GM18517 (cell line): ENCODE results near the gene PER2.
"Not testable (repeated sequence)": the region's sequence is repeated elsewhere in the genome, so short reads cannot be mapped to it uniquely, and the experiment has no call there.

ENCODE experiments used
- ATAC-seq: cut with Tn5 transposase; IDR thresholded peaks from one replicate; pipeline ENCODE4 v1.9.1; 2021; ENCODE audit warnings: mild to moderate bottlenecking, moderate library complexity; ENCODE audit not compliant: unreplicated experiment

The PER2 gene, protein sequence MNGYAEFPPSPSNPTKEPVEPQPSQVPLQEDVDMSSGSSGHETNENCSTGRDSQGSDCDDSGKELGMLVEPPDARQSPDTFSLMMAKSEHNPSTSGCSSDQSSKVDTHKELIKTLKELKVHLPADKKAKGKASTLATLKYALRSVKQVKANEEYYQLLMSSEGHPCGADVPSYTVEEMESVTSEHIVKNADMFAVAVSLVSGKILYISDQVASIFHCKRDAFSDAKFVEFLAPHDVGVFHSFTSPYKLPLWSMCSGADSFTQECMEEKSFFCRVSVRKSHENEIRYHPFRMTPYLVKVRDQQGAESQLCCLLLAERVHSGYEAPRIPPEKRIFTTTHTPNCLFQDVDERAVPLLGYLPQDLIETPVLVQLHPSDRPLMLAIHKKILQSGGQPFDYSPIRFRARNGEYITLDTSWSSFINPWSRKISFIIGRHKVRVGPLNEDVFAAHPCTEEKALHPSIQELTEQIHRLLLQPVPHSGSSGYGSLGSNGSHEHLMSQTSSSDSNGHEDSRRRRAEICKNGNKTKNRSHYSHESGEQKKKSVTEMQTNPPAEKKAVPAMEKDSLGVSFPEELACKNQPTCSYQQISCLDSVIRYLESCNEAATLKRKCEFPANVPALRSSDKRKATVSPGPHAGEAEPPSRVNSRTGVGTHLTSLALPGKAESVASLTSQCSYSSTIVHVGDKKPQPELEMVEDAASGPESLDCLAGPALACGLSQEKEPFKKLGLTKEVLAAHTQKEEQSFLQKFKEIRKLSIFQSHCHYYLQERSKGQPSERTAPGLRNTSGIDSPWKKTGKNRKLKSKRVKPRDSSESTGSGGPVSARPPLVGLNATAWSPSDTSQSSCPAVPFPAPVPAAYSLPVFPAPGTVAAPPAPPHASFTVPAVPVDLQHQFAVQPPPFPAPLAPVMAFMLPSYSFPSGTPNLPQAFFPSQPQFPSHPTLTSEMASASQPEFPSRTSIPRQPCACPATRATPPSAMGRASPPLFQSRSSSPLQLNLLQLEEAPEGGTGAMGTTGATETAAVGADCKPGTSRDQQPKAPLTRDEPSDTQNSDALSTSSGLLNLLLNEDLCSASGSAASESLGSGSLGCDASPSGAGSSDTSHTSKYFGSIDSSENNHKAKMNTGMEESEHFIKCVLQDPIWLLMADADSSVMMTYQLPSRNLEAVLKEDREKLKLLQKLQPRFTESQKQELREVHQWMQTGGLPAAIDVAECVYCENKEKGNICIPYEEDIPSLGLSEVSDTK (N-terminal part only)

DNA sequence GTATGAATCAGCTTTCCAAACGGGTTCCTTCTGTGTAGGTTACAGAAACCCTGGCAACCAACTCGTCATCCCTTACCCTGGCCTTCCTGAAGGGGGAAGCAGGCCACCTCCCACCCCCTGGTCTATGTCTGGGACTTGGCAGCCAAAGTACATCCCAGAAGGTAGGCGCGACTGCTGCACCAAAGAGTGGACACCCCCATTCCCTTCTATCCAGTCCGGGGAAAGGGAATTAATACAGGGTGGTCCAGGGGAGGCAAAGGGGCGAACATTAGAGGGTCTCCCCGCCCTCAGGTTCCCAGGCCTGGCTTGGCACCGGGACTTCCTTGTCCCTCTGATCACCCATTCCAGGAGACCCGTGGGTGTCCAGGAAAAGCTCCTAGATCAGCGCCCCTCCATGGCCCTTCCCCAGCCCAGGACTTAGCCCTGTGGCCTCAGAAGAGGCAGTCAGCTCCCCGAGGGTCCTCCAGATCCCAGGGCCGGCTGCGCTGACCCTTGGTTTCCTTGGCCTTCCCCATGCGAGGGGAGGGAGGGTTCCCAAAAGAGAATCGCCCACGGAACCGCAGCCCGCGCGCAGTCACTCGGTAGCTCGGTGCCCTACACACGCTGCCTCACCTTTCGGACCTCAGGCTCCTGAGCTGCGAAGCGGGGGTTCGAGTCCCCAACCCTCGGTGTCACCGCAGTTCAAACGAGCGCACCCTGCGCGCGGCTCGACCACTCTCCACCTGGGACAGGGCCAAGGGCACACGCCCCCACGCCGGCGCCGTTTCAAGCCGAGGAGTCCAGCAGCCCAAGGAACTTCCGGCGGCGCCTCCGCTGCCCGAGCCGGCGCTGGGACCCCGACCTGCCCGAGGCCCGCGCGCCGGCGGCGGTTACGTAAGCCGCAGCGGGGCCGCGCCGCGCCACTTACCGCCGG, at the start of gene PER2:
TSS of gene PER2 (minus strand) at position 874 of the 913 bp plus-strand sequence. CDS start 10,674 bp downstream, outside the sequence.
- no peak for ATAC-seq

DNA sequence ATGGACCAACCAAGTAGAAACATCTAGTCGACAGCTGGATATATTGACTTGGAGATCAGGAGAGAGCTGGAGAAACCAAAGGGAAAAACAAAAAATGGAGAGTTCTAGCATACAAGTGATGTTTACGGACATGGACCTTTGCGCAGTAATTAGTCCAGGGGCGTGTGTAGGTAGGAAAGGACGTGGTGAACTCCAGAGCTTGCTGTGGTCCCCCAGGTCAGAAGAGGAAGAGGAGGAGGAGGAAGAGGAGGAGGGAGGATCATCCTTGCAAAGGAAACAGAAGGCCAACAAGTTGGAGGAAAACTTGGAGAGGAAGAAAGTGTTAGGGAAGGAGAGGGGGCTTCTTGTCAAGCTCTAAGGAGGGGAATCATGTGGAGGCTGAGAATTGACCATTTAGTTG, 49.4 kb upstream of the PER2 start:
- no peak for ATAC-seq

DNA sequence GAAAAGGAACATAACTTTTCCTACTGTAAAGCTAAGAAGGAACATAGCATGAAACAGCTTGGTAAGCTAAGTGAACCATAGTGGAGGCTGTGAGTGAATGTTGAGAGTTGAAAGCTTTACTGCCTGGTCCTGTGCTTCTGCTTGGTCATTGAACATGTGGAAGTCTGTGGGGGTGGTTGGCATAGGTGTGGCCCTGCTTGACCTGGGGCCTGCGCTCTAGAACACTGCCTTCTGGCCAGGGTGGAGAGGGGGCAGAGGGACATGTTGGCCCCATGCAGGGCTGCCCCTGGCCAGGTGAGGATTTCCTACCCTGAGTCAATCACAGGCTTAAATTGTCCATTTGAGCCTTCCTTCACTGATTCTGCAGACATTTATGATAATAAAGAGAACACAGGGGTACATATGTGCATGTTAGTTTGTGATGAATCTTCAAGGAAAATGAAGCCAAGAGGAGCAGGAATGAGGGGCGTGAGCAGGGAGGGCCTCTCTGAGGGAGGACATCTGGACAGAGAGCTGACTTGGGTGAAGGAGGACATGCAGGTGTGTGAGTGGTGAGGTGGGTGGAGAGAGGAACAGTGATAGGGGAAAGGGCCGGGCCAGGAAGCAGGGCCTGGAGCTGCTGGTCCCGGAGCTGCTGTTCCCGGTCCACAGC, 48.5 kb upstream of the PER2 start:
- no peak for ATAC-seq

DNA sequence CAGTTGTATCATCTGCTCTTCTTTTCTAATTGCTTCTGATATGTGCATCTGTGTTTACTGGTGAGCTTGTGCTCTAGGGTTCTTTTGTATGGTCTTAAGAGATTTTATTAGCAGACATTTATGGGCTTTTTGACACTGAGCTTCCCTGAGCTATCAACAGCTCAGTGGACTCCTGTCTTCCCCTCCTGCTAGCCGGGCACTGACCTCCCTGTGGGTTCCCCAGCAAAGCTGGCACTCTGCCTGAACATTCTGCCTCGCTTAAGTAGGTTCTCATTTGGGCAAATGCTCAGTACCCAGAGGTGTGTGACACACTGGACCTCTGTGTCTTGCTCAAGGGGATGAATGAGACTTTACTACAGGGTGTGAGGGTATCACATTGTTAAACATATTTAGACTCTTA, 47.7 kb upstream of the PER2 start:
- ATAC-seq, result no peak

DNA sequence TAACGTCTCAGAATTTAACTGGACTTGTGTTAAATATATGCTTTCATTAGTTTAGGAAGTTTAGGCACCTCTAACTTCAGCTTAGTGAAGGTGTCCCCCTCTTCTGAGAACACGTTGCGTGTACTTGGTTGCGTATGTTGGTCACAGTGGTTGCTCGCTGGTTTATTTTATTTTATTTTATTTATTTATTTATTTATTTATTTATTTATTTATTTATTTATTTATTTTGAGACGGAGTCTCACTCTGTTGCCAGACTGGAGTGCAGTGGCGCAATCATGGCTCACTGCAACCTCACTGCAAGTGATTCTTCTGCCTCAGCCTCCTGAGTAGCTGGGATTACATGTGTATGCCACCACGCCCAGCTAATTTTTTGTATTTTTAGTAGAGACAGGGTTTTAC, 47.2 kb upstream of the PER2 start:
- not testable (repeated sequence) for ATAC-seq

DNA sequence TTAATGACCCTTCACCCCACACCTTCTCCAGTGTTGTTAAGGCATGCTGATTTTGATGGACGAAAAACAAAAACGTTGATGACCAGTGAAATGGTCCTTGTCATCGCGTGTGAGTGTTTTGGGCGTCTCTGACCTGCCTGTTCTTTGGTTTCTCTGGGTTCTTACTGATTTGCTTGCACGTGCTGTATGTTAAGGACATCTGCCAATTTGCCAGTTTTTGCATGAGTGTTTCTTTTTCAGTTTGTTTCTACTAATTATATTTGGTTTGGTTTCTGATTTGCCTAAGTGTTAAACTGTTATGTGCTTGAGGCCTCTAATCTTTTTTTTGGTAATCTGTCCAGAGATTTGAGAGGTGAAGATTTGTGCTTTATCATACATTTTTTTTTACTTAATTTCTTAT, 46.5 kb upstream of the PER2 start:
- no peak for ATAC-seq

DNA sequence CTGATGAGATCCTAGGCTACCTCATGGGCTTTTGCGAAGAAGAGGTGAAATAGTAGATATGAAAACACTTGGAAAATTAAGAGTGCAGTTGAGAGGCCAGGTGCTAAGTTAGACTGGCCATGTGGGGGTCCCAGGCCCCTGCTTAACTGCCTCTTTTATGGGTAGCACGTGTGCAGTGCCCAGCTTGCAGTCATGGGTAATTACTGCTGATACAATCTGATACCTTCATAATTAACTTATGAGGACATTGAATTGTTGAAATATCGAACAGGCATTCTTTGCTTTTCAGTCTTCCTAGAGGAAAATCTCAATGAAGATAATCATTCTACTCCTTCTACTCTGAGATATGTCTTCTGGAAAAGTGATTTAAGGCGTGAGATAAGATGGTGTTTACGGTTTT, 43.5 kb upstream of the PER2 start:
- ATAC-seq, result no peak

DNA sequence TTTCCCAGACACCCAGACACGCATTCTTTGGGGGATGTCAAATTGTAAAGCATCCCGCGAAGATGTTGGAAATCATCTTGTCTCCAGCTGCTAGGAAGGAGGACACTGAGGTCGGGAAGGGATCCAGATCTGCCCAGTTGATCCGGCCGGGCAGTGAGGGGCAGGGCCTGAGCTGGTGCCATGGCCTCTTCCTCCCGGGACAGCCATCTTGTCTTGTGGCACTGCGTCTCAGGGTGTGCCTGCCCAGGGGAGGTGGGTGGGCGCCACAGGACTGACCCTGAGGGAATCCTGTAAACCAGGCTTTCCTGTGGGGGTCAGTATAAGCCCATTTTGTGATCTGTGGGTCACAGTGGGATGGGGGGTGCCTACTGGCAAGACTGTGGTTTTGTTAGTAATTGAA, 42.0 kb upstream of the PER2 start:
- no peak for ATAC-seq

DNA sequence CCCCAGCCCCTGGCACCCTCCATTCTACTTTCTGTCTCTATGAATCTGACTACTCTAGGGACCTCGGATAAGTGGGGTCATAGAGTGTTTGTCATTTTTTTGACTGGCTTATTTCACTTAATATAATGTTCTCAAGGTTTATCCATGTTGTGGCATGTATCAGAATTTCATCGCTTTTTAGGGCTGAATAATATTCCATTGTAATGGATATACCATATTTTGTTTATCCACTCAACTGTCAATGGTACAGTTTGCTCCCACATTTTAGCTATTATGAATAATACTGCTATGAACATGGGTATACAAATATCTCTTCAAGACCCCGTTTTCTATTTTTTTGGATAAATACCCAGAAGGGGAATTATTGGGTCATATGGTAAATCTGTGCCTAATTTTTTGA, 39.3 kb upstream of the PER2 start:
- no peak for ATAC-seq

DNA sequence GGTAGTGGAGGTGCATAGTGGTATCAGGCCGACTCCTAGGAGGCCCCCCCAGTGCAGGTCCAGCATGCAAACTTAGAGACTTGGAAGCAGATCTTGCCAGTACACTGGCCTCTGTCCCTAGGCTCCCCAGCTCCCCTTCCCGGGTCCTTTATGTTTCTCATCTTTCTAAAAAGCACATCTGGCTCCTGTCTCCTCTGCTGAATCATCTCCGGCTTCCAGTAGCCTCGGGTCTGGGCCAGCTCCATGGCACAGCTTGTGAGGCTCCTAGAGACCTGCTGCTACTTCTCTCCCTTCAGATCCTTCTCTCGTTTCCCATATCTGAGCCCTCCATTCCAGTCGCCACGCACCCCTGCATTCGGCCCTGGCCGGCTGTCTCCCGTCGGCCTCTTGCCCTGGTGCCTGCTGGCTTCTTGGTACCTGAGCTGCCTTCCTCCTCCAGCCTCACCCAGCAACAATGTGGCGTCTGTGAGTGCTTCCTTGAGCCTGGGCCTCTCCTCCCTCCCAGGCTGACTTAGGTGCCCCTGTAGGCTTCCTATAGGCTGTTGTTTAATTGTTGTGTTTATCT, 38.5 kb upstream of the PER2 start:
- no peak for ATAC-seq

DNA sequence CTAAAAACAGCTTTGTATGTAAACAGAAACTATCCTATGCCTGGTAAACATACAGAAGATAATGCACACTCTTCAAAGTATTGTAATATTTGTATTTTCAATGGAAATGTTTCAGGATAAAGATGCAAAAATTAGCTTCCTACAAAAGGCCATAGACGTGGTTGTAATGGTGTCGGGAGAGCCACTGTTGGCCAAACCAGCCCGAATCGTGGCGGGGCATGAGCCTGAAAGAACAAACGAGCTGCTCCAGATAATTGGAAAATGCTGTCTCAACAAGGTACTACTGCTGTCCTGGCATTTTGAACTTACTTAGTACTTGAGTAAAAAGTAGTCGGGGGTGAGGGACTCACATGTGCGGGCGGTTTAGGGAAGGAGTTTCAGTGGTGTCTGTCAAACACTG, 37.3 kb upstream of the PER2 start:
- ATAC-seq, result no peak

DNA sequence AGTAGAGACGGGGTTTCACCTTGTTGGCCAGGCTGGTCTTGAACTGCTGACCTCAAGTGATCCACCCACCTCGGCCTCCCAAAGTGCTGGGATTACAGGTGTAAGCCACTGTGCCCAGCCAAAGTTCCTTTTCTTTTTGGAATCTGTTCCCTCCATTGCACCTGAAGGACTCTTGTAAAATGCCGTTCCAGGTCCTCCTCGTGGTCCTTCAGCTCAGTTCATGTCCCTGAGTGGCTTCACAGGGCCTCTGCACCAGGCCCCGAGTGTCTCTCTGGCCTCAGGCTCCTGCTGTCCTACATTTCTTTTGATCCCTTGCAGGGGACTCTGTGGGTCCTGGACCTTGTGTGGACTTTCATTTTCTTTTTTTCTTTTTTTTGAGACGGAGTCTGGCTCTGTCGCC, 35.8 kb upstream of the PER2 start:
- not testable (repeated sequence) for ATAC-seq

DNA sequence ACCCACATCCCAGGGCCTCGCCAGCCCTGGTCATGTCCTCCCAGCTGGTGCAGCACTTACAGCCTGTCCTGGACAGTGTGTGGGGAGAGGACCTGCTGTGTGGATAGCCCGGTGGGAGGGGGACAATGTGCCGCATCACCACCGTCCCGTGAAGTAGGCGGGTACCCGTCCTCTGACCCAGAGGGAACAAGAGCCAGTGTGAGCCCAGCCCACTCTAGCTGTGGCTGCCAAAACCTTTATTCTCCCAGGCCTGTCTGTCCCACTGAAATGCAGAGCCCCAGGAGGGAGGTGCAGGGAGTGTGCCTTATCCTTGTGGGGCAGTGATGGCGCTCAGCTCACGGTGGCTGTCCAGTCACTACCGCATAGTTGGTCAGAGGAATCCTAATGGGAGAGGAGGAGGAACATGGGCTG, 33.6 kb upstream of the PER2 start:
- no peak for ATAC-seq

DNA sequence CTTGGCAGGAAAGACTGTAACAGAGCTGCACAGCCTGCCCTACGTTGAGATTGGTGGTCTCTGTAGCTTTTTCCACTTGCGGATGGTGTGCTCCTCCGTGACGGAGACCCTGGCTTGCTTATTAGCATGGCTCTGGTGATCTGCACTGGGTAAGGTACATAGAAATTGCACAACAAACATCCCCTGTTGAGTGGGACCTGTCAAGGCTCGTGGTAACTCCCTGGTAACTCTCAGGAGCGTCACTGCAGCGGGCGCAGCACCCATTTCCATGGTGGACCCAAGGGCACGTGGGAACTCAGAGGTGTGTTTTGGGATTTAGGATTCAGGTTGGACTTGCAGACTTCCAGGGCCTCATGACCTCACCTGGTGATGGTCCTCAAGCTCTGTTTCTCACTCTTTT, 33.1 kb upstream of the PER2 start:
- ATAC-seq, result no peak

DNA sequence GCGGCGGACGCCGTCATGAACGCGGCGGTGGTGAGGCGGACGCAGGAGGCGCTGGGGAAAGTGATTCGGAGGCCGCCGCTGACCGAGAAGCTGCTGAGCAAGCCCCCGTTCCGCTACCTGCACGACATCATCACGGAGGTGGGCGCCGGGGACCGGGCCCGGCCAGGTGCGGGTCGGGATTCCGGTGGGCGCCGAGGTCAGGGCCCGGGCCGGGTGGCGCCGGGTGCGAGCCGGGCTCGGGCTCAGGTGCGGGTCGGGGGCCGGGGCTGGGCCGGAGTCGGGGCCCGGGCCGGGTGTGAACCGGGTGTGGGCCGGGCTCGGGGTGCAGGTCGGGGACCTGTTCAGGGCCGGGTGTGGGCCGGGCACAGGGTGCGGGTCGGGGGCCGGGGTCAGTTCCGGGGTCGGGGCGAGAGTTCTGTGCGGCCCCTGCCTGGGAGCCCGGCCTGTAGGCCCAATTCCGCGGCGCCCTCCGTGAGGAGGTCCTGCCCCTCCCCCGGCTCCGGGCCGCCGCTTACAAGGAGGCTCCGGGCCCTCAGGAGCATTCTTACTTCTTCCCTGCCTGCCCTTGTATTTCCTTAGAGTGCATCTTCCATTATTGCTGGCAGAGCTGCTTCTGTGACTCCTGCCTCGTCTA, 32.4 kb upstream of the PER2 start:
- no peak for ATAC-seq

DNA sequence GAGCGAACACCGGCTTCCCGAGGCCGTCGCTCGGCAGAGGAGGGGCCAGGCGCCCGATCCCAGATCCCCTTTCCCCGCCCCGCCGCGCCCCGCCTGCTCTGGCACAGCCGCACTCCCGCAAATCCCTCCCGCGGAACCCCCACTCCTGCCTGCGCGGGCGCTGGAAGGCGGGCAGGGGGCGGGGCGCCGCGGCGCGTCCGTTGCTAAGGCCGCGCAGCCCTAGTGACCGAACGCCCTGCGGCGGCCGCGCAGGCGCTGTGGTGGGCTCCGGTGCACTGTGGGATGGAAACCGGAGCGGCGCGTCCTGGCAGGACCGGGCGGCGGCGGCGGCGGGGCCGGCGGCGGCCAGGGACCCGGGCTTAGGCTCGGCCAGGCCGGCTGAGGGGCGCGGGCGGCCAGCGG, 31.8 kb upstream of the PER2 start, which contains the start of gene TRAF3IP1:
TSS of gene TRAF3IP1 (plus strand) at position 273 of the 402 bp plus-strand sequence. CDS start 145 bp downstream, outside the sequence.
- ATAC-seq, result peak; percentile 85

DNA sequence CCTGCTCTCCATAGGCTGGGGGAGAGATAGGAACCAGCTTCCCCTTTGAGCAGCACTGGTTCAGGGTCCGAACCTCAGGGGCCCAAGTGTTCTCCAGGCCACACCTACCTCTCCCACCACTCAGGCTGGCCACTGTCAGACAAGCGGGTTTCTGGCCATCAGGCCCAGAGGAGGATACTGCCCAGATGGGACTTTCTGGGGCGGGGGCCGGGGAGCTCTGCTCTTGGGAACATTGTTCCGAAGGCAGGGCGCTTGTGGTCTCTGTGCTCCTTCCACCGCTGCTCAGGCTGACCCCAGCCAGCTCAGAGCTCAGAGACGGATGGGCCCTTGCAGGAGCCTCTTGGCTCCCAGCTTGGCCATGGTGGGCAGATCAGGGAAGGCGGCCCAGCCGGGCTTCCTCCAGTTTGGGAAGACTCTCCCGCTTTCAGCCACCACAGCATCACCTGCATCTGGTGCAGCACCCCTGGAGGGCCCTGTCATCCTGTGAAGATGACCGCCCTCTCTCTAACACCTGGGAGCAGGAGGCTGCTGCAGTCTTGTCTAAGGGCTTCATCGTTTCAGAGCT, 26.7 kb upstream of the PER2 start:
- no peak for ATAC-seq

DNA sequence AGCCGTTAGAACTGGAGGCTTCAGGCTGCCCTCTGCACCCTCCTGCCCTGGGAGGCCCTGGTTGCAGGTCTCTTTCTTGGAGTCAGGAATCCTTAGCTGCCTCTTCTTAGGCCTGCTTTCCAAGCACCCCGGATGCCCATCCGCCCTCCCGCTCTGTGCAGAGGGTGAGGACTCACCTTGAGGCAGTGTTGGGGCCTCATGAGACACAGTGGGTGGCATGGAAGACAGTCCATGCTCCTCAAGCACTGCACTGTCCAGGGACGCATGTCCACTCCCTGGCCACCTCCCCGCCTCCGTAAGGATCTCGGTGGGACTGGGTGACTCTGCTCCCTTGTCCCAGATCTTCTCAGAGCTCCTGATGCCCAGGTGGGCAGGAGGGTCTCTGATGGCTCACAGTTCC, 26.2 kb upstream of the PER2 start:
- no peak for ATAC-seq

DNA sequence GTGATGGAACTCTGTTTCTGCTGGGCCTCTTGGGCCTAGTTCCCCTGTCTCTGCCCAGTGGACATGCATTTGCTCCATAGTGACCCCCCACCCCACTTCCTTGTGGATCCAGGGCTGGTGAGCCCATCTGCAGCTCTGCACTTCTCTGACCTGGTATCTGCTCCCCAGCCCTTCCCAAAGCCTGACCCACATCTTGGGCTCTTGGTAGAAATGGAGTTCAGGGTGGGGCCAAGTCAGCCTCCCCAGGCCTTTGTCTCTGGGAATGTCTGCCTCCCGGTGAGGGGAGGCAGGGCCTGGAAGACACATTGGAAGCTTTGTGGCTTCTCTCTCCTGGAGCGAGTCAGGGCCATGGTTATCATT, 25.6 kb upstream of the PER2 start:
- no peak for ATAC-seq
